Panc1 (cell line): ENCODE data around the gene GBE1.

Source experiments
- CTCF ChIP-seq: fragments of 450-650 bp; IDR thresholded peaks from 2 replicates; pipeline ENCODE4 v1.5.1; 2017; ENCODE audit warnings: mild to moderate bottlenecking
- POLR2AphosphoS5 ChIP-seq: IDR thresholded peaks from 2 replicates; pipeline ENCODE4 v1.6.1; 2012; ENCODE audit warnings: mild to moderate bottlenecking, low read depth, low read length, moderate library complexity
- REST ChIP-seq, 2 experiments: IDR thresholded peaks; 2 replicates each; pipeline ENCODE4 v1.6.1; 2011 to 2012; ENCODE audit warnings: low read depth in 2 of 2, control low read depth in 1 of 2, low read length in 1 of 2, mild to moderate bottlenecking in 1 of 2, moderate library complexity in 1 of 2; ENCODE audit not compliant: insufficient read depth in 1 of 2

- TF ChIP-seq POLR2AphosphoS5 (no peak), CTCF (no peak), REST (IDR thresholded peaks at IDR 0.05; ENCODE audit: insufficient read depth in 1 of 2, low read depth in 2 of 2, low read length in 1 of 2) (no peak)
Observed at GRCh38 chr3:81645248-81645647, 116.2 kb downstream of the GBE1 start.
